Measurements from ENCODE around the gene LCN2.

LCN2 gene

GRCh38 chr9:128168731-128169308, 19.6 kb downstream of the LCN2 start:
- no peak for DNase-seq (ENCODE audit: low spot score)

- no peak for DNase-seq (ENCODE audit: low spot score)
Observed at GRCh38 chr9:128169492-128169891, 20.2 kb downstream of the LCN2 start.

- no peak for DNase-seq (ENCODE audit: low spot score)
Observed at GRCh38 chr9:128169925-128170324, 20.7 kb downstream of the LCN2 start.

GRCh38 chr9:128174062-128174461, 24.8 kb downstream of the LCN2 start:
- no peak for DNase-seq (ENCODE audit: low spot score)

GRCh38 chr9:128175102-128175563, 25.9 kb downstream of the LCN2 start:
- DNase-seq (ENCODE audit: low spot score): no peak

GRCh38 chr9:128175726-128176125, 26.5 kb downstream of the LCN2 start:
- no peak for DNase-seq (ENCODE audit: low spot score)

GRCh38 chr9:128178806-128179431, 29.7 kb downstream of the LCN2 start:
- no peak for DNase-seq (ENCODE audit: low spot score)

- no peak for DNase-seq (ENCODE audit: low spot score)
Observed at GRCh38 chr9:128180001-128180400, 30.7 kb downstream of the LCN2 start.

- no peak for DNase-seq (ENCODE audit: low spot score)
Observed at GRCh38 chr9:128180447-128180846, 31.2 kb downstream of the LCN2 start.

- DNase-seq (ENCODE audit: low spot score): peak; percentile 29
Observed at GRCh38 chr9:128181480-128181879, 32.2 kb downstream of the LCN2 start.

GRCh38 chr9:128182893-128183588, 33.8 kb downstream of the LCN2 start:
- no peak for DNase-seq (ENCODE audit: low spot score)

- no peak for DNase-seq (ENCODE audit: low spot score)
Observed at GRCh38 chr9:128185979-128186965, 37.0 kb downstream of the LCN2 start.

GRCh38 chr9:128187361-128187760, 38.1 kb downstream of the LCN2 start:
- DNase-seq (ENCODE audit: low spot score): no peak

GRCh38 chr9:128188209-128188608, 39.0 kb downstream of the LCN2 start:
- no peak for DNase-seq (ENCODE audit: low spot score)

- no peak for DNase-seq (ENCODE audit: low spot score)
Observed at GRCh38 chr9:128190013-128190412, 40.8 kb downstream of the LCN2 start.

GRCh38 chr9:128190516-128191405, 41.5 kb downstream of the LCN2 start:
- no peak for DNase-seq (ENCODE audit: low spot score)

GRCh38 chr9:128191406-128192046, 42.3 kb downstream of the LCN2 start, which contains the start of gene CIZ1:
CIZ1 (minus strand) TSS chr9:128191572; CDS start chr9:128190857, 715 bp downstream.
- peak; percentile 68 for DNase-seq (ENCODE audit: low spot score)

- no peak for DNase-seq (ENCODE audit: low spot score)
Observed at GRCh38 chr9:128192601-128193371, 43.5 kb downstream of the LCN2 start.

- DNase-seq (ENCODE audit: low spot score): no peak
Observed at GRCh38 chr9:128193469-128194096, 44.3 kb downstream of the LCN2 start.
